Esophagus (tissue), 2 donors: ENCODE measurements around the gene SLITRK5. TPM values are rescaled to one million over a fixed set of nuclear protein-coding genes. Genes with fewer than 3 reads are reported as not detected.

Experiments used
- H3K27ac ChIP-seq, 2 donors: one replicate each; pipeline ENCODE4 v1.5.1; 2013; ENCODE audit warnings: low read depth in 2 of 2, mild to moderate bottlenecking in 2 of 2, inconsistent platforms in 1 of 2, low read length in 1 of 2, moderate library complexity in 1 of 2
- H3K27me3 ChIP-seq, 2 donors: one replicate each; pipeline ENCODE4 v1.6.1; 2013; ENCODE audit warnings: low read length in 2 of 2, control low read depth in 1 of 2, mild to moderate bottlenecking in 1 of 2; ENCODE audit not compliant: insufficient read depth in 2 of 2, control insufficient read depth in 1 of 2
- H3K36me3 ChIP-seq, 2 donors: one replicate each; pipeline ENCODE4 v1.6.1; 2013; ENCODE audit warnings: low read length in 1 of 2; ENCODE audit not compliant: control insufficient read depth in 2 of 2, insufficient read depth in 2 of 2
- H3K4me1 ChIP-seq, 2 donors: one replicate each; pipeline ENCODE4 v1.6.1; 2013; ENCODE audit warnings: low read length in 1 of 2; ENCODE audit not compliant: control insufficient read depth in 2 of 2, insufficient read depth in 2 of 2
- H3K4me3 ChIP-seq, 2 donors: one replicate each; pipeline ENCODE4 v1.5.1; 2013; ENCODE audit warnings: low read length in 2 of 2, mild to moderate bottlenecking in 2 of 2, low read depth in 1 of 2, moderate library complexity in 1 of 2
- H3K9me3 ChIP-seq, 2 donors: one replicate each; pipeline ENCODE4 v1.6.1; 2013; ENCODE audit warnings: mild to moderate bottlenecking in 2 of 2, low read depth in 1 of 2, low read length in 1 of 2, moderate library complexity in 1 of 2; ENCODE audit not compliant: control insufficient read depth in 2 of 2, insufficient read depth in 1 of 2
- WGBS, 2 donors: extraction: QIAGEN DNeasy Blood & Tissue Kit; methylation state at CpG; one replicate each; pipeline ENCODE4 v1.1.7; 2013; 5-methylcytosine and 5-hydroxymethylcytosine counted together
- polyA plus RNA-seq, 2 donors: library from polyadenylated mRNA; stranded (reverse); fragments of 200-250 nt; gene quantifications; one replicate each; pipeline ENCODE4 v1.2.3, GENCODE V29; 2013
- donor health status: healthy with polysubstance abuse.
- donor health status: Bipolar disorder and iron deficiency.

Gene SLITRK5
- under 1 TPM; 0.02 TPM for polyA plus RNA-seq

- Histone ChIP-seq H3K4me3 (peak within 1 kb of the TSS; percentile 50 to 54), H3K9me3 (peaks cover 0 to 8% of the 10 kb centered on the region in 2 donors), H3K36me3 (no peaks in the 10 kb centered on the region), H3K27ac (no peak within 1 kb of the TSS), H3K27me3 (peaks cover 4 to 7% of the 10 kb centered on the region in 2 donors), H3K4me1 (peaks cover 3 to 11% of the 10 kb centered on the region in 2 donors)
- WGBS, 2 donors = 1% methylated on average over 43 of the region's 43 CpGs
Observed at GRCh38 chr13:87671031-87671752, at the start of gene SLITRK5. TSS of gene SLITRK5 (plus strand) at chr13:87671371. CDS start at chr13:87675389, 4,018 bp downstream.

- Histone ChIP-seq H3K27me3 (no peaks in the 10 kb centered on the region), H3K9me3 (no peaks in the 10 kb centered on the region), H3K36me3 (no peaks in the 10 kb centered on the region), H3K4me1 (no peaks in the 10 kb centered on the region), H3K27ac (no peak overlapping the region), H3K4me3 (no peak overlapping the region)
- 41 to 55% methylated on average over 1 of the region's 1 CpG for WGBS, 2 donors
Observed at GRCh38 chr13:87622971-87623370, 48.2 kb upstream of the SLITRK5 start.

- H3K27me3 ChIP-seq = no peaks in the 10 kb centered on the region
- H3K36me3 ChIP-seq = no peaks in the 10 kb centered on the region
- no peak overlapping the region for H3K4me3 ChIP-seq
- no peaks in the 10 kb centered on the region for H3K4me1 ChIP-seq
- no peaks in the 10 kb centered on the region for H3K9me3 ChIP-seq
- WGBS, 2 donors = 1 to 7% methylated on average over 2 of the region's 2 CpGs
- no peak overlapping the region for H3K27ac ChIP-seq
Observed at GRCh38 chr13:87656306-87656705, 14.9 kb upstream of the SLITRK5 start.

- 50% methylated on average over 3 of the region's 3 CpGs for WGBS, 2 donors
- H3K9me3 ChIP-seq = no peaks in the 10 kb centered on the region
- H3K4me3 ChIP-seq = no peak overlapping the region
Observed at GRCh38 chr13:87661471-87661870, 9.7 kb upstream of the SLITRK5 start.

GRCh38 chr13:87666831-87667230 is 4.3 kb upstream of the SLITRK5 start:
- Histone ChIP-seq H3K27me3 (no peaks in the 10 kb centered on the region), H3K9me3 (no peaks in the 10 kb centered on the region), H3K36me3 (no peaks in the 10 kb centered on the region), H3K4me3 (no peak overlapping the region), H3K27ac (no peak overlapping the region), H3K4me1 (peaks cover 2 to 3% of the 10 kb centered on the region in 2 donors)
- 47 to 66% methylated on average over 1 of the region's 1 CpG for WGBS, 2 donors

More at GRCh38 chr13:87661471-87661870, 9.7 kb upstream of the SLITRK5 start:
- Histone ChIP-seq H3K27ac (no peak overlapping the region), H3K36me3 (no peaks in the 10 kb centered on the region), H3K27me3 (no peaks in the 10 kb centered on the region), H3K4me1 (no peaks in the 10 kb centered on the region)

- H3K4me1 ChIP-seq = peaks cover 3 to 5% of the 10 kb centered on the region in 2 donors
- no peaks in the 10 kb centered on the region for H3K27me3 ChIP-seq
- H3K36me3 ChIP-seq = no peaks in the 10 kb centered on the region
- no peak overlapping the region for H3K4me3 ChIP-seq
- WGBS, 2 donors = 73 to 74% methylated on average over 1 of the region's 1 CpG
- H3K27ac ChIP-seq = no peak overlapping the region
- H3K9me3 ChIP-seq = no peaks in the 10 kb centered on the region
Observed at GRCh38 chr13:87667686-87668085, 3.5 kb upstream of the SLITRK5 start.

- WGBS, 2 donors = 35 to 38% methylated on average over 3 of the region's 3 CpGs
- Histone ChIP-seq H3K4me1 (peaks cover 3 to 11% of the 10 kb centered on the region in 2 donors), H3K9me3 (peaks cover 0 to 4% of the 10 kb centered on the region in 2 donors), H3K36me3 (no peaks in the 10 kb centered on the region), H3K27me3 (peaks cover 0 to 4% of the 10 kb centered on the region in 2 donors), H3K4me3 (no peak overlapping the region), H3K27ac (no peak overlapping the region)
Observed at GRCh38 chr13:87669379-87669978, 1.7 kb upstream of the SLITRK5 start.

- Histone ChIP-seq H3K4me1 (peaks cover 4 to 12% of the 10 kb centered on the region in 2 donors), H3K9me3 (peaks cover 0 to 15% of the 10 kb centered on the region in 2 donors), H3K4me3 (peak overlapping the region; percentile 50 to 54), H3K27ac (no peak overlapping the region), H3K27me3 (peaks cover 6 to 7% of the 10 kb centered on the region in 2 donors), H3K36me3 (peaks cover 0 to under 1% of the 10 kb centered on the region in 2 donors)
- WGBS, 2 donors = 1 to 2% methylated on average over 44 to 88 of the region's 89 CpGs
Observed at GRCh38 chr13:87671753-87672605, 808 bp downstream of the SLITRK5 start.

- Histone ChIP-seq H3K4me1 (peaks cover 12 to 18% of the 10 kb centered on the region in 2 donors), H3K27ac (no peak overlapping the region), H3K9me3 (peaks cover 0 to 17% of the 10 kb centered on the region in 2 donors), H3K36me3 (peaks cover 0 to 2% of the 10 kb centered on the region in 2 donors), H3K27me3 (peaks cover 7 to 15% of the 10 kb centered on the region in 2 donors), H3K4me3 (no peak overlapping the region)
- WGBS, 2 donors = 5 to 7% methylated on average over 27 of the region's 27 CpGs
Observed at GRCh38 chr13:87674247-87674738, 3.1 kb downstream of the SLITRK5 start.
